T-helper 1 cell treated with Interleukin-12 subunit alpha and Interleukin-12 subunit beta and Interleukin-4 antibody, amounts not matched to agents 30 μg/mL and 1 μg/mL, for 36 hours (primary cell): Measurements from ENCODE around the gene HRH2.

Experiments used
- H3K27ac Mint-ChIP-seq: one replicate; pipeline ENCODE4 v1.8.0; 2021; ENCODE audit warnings: mild to moderate bottlenecking, mixed read lengths
- H3K27me3 Mint-ChIP-seq: one replicate; pipeline ENCODE4 v1.8.0; 2021; ENCODE audit warnings: low read depth, mixed read lengths
- H3K36me3 Mint-ChIP-seq: one replicate; pipeline ENCODE4 v1.8.0; 2021; ENCODE audit warnings: low read depth, mixed read lengths
- H3K4me1 Mint-ChIP-seq: one replicate; pipeline ENCODE4 v1.8.0; 2021; ENCODE audit warnings: low read depth, mixed read lengths
- H3K4me3 Mint-ChIP-seq: one replicate; pipeline ENCODE4 v1.8.0; 2021; ENCODE audit warnings: mild to moderate bottlenecking, moderate library complexity, mixed read lengths
- H3K9me3 Mint-ChIP-seq: one replicate; pipeline ENCODE4 v1.8.0; 2021; ENCODE audit warnings: mixed read lengths

The HRH2 gene

DNA sequence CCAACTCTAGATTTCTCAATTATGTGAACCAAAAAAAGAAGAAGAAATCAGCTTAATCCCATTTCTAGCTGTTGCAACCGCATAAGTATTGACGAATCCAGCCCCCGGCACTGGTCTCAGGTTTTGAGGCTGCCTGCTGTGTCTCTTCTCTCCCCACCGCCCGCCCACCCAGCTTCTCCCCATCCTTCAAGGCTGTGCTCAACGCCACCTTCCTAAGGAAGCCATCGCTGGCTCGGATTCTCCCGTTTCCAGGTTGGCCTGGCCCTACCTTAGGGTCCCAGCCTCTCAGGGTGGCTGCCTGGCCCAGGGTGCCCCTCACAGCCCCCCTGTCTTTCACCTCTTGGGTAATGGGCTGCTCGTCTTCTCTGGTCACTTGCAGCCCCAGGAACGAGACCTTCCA lies 77.8 kb downstream of the HRH2 start:
- H3K4me3 Mint-ChIP-seq: no peak overlapping the region
- H3K36me3 Mint-ChIP-seq: no peaks in the 10 kb centered on the region
- peaks cover 18% of the 10 kb centered on the region for H3K27me3 Mint-ChIP-seq
- no peaks in the 10 kb centered on the region for H3K4me1 Mint-ChIP-seq
- H3K9me3 Mint-ChIP-seq: no peaks in the 10 kb centered on the region
- H3K27ac Mint-ChIP-seq: no peak overlapping the region

DNA sequence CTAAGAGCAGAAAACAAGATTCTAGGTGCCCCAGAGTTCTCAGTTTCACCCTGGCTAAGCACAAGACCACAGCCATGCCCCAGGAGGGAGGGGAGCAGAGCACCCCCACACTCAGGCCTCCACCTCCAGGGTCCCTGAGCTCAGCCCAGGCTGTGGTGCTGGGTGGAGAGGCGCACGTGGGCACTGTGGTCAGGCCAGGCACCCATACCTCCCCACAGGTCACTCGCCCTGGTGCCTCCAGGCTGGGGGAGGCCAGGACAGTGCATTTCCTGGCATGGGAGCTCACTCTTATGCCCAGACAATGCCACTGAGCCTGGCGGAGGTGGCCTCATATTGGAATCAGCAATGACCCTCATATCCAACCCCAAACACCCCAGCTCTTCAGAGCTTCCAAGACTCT lies 78.8 kb downstream of the HRH2 start:
- no peak overlapping the region for H3K27ac Mint-ChIP-seq
- no peak overlapping the region for H3K4me3 Mint-ChIP-seq
- no peaks in the 10 kb centered on the region for H3K36me3 Mint-ChIP-seq
- peaks cover 24% of the 10 kb centered on the region for H3K27me3 Mint-ChIP-seq
- no peaks in the 10 kb centered on the region for H3K9me3 Mint-ChIP-seq
- H3K4me1 Mint-ChIP-seq: no peaks in the 10 kb centered on the region

DNA sequence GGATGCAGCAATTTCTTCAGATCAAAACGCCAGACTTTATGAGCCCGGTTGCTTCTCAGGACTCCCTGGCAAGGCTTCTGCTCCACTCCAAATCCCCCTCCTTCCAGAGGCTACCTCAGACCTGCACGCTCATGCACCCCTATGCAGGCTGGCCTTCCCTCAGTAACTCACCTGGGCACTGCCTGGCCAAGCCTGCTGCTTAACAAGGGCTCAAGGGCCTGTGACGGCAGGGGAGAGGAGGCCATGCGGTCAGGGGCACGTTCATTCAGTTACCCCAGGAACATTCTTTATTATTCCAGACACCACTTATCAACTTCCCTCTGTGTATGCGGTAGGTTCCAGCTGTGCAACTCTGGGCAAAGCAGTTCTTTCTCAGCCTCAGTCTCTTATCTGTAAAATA lies 79.6 kb downstream of the HRH2 start:
- Mint-ChIP-seq H3K4me3 (no peak overlapping the region), H3K9me3 (no peaks in the 10 kb centered on the region), H3K27ac (no peak overlapping the region), H3K27me3 (peaks cover 25% of the 10 kb centered on the region), H3K36me3 (no peaks in the 10 kb centered on the region), H3K4me1 (no peaks in the 10 kb centered on the region)

DNA sequence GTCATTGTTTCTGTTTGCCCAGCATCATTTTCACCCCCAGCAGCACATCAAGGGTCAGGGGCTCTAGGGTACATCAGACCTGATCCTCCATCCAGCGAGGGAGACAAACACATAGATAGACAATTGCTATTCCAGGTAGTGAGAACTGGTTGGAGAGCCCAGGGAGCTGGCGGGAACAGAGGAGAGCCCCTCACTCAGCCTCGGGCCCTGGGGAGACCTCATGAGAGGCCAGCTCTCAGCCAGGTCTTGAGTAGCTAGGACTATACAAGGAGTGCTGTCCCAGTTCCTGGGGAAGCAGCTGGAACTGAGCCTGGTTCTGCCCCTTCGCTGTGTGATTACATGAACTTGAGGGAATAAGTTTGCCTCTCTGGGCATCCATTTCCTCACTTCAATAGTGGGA lies 80.3 kb downstream of the HRH2 start:
- Mint-ChIP-seq H3K36me3 (no peaks in the 10 kb centered on the region), H3K9me3 (no peaks in the 10 kb centered on the region), H3K4me3 (no peak overlapping the region), H3K27me3 (peaks cover 28% of the 10 kb centered on the region), H3K27ac (no peak overlapping the region), H3K4me1 (no peaks in the 10 kb centered on the region)

DNA sequence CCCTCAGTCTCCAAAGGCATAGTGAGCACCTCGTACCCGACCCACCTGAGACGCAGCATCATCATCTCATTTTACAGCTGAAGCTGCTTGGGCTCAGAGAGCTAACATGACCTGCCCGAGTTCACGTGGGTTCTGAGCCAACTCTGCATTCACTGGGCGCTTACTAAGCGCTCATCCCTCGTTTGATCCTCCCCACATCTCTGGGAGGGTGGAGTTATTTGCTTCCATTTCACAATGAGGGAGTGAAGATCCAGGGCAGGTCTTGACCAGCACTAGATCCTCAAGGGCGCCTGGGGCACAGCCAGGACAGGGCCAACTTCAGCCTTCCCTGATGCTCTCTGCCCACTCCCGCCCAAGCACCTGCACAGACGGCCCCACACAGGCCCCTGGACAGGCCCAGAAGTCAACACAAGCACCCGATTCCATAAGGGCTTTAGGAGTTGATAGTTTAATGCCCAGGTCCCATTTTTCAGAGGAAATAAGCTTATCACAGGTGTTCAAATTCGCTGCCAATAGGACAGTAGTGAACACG lies 80.8 kb downstream of the HRH2 start:
- Mint-ChIP-seq H3K9me3 (no peaks in the 10 kb centered on the region), H3K4me1 (no peaks in the 10 kb centered on the region), H3K36me3 (no peaks in the 10 kb centered on the region), H3K27ac (no peak overlapping the region), H3K27me3 (peaks cover 28% of the 10 kb centered on the region), H3K4me3 (no peak overlapping the region)

DNA sequence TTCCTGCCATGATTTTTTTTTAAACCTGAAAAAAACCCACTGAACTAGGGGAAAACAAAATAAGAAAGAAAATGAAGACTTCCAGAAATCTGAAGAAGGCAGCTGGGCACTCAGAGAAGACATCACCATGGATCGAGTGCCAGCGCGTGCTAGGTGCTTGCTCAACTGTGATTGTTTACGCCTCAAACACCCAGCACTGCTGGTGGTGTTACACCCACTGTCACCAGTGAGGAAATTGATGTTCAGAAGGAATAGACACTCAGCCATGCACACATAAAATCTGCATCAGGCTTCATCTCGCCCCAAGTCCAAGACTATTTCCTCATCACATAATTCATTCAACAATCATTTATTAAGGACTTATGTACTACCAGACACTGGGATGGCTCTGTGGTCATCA lies 82.1 kb downstream of the HRH2 start:
- H3K27me3 Mint-ChIP-seq: peaks cover 31% of the 10 kb centered on the region

DNA sequence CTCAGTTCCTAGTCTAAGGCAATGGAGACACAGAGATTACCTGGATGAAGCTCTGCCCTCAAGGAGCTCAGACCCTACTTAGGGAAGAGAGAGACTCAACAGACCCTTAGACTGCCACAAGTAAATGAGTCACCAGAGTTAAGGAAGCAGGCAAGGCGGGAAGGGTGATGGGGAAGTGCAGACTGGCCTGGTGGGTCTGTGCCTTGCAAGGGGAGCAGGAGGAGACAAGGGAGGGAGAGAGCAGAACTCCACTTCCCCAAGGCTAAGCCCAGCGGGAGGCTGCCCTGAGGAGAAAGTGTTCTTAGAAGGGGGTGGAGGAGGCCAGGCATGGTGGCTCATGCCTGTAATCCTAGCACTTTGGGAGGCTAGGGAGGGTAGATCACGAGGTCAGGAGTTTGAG lies 83.7 kb downstream of the HRH2 start:
- no peaks in the 10 kb centered on the region for H3K4me1 Mint-ChIP-seq

More for the DNA sequence above, 82.1 kb downstream of the HRH2 start:
- no peak overlapping the region for H3K27ac Mint-ChIP-seq
- H3K4me1 Mint-ChIP-seq: no peaks in the 10 kb centered on the region
- no peak overlapping the region for H3K4me3 Mint-ChIP-seq
- H3K36me3 Mint-ChIP-seq: no peaks in the 10 kb centered on the region
- no peaks in the 10 kb centered on the region for H3K9me3 Mint-ChIP-seq

DNA sequence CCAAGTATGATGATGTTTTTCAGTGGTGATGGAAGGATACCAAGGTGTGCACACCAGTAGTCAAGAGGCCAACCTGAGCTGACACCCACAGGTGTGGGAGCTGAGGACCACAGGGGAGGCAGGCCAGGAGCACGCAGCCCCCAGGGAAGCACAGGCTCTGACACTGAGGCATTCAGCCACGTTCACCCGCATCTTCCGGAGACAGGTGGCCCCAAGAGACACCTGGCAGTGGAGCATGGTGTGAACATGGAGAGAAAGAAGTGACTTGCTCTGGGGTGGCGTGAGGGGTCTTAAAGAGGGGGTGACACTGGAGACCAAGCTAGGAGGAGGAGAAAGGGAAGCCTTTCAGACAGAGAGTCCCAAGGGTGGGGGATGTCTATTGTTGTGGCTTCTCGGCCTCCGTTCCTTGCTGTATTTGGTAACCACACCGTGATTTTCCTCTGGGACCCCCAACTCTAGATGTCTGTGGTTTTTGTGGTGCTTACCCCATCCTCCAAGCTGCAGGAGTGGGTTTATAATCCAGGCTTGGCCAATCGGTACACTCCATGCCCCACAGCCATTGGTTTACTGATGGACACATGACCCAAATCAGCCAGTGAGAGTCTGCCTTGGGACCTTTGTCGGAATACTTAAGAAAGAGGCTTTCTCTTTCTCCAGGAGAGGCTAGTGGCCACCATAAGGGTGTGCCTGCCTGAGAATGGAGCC lies 84.6 kb downstream of the HRH2 start:
- Mint-ChIP-seq H3K36me3 (no peaks in the 10 kb centered on the region), H3K27me3 (peaks cover 31% of the 10 kb centered on the region), H3K4me1 (peaks cover 4% of the 10 kb centered on the region)

More for the DNA sequence above, 83.7 kb downstream of the HRH2 start:
- H3K27me3 Mint-ChIP-seq: peaks cover 31% of the 10 kb centered on the region
- no peaks in the 10 kb centered on the region for H3K9me3 Mint-ChIP-seq
- no peaks in the 10 kb centered on the region for H3K36me3 Mint-ChIP-seq
- H3K4me3 Mint-ChIP-seq: no peak overlapping the region
- no peak overlapping the region for H3K27ac Mint-ChIP-seq

DNA sequence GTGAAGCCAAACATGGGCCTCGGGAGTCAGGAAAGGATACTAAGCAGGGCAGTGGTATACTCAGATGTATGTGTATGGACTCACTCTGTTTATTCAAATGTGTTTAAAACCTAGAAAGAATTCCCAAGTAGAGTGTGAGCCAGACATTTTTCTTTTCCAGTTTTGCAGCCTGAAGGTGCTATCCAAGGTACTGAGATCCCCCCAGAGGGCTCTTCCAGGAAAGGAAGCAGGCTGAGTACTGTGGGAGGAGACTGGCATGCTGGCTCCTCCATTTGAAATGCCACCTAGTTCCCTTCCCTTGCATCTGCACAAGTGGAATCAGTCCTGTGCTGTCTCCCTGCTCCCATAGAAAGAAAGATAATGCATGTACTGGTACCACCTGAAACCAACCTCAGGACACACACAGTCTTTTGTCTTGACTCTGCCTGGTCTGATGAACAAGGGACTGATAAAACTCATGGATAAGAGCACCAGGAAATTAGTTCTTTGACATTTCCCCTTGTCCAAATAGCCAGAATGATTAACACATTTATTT lies 85.9 kb downstream of the HRH2 start:
- Mint-ChIP-seq H3K27ac (no peak overlapping the region), H3K36me3 (no peaks in the 10 kb centered on the region), H3K4me1 (peaks cover 4% of the 10 kb centered on the region), H3K9me3 (no peaks in the 10 kb centered on the region), H3K4me3 (no peak overlapping the region), H3K27me3 (peaks cover 35% of the 10 kb centered on the region)

More for the DNA sequence above, 84.6 kb downstream of the HRH2 start:
- H3K9me3 Mint-ChIP-seq: no peaks in the 10 kb centered on the region
- H3K4me3 Mint-ChIP-seq: no peak overlapping the region
- H3K27ac Mint-ChIP-seq: no peak overlapping the region

DNA sequence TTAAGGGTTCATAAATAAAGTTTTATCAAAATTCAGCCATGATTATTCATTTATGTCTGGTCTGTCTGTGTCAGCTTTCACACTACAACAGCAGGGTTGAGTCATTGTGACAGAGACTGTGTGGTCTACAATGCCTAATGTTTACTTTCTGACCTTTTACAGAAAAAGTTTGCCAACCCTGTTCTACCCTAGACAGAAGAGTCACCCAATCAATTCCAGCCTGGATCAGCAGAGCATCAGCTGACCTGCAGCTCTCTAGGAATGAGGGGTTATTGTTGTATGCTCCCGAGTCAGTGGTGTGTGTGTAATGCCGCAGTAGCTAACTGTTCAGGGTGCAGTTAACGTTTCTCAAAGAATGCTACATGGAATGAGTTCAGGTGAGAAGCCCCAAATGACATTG lies 87.3 kb downstream of the HRH2 start:
- Mint-ChIP-seq H3K36me3 (no peaks in the 10 kb centered on the region), H3K27ac (no peak overlapping the region), H3K4me1 (peaks cover 4% of the 10 kb centered on the region), H3K9me3 (no peaks in the 10 kb centered on the region), H3K4me3 (no peak overlapping the region), H3K27me3 (peaks cover 33% of the 10 kb centered on the region)

DNA sequence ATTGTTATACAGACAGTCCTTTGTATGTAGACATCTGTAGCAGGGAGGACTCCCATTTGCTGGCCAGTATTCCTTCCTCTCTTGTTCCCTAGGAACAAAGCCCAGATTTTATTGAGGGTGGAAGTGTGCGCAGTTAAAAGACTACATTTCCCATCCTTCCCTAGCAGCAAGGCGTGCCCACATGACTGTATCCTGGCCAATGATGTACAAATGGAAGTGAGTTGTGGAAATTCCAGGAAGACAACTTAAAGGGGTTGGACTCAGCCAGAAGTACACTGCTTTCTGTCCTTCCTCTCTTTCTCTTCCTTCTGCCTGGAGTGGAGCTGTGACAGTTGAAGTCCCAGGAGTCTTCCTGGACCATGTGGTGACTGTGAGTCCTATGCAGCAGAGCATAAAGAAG lies 89.0 kb downstream of the HRH2 start:
- Mint-ChIP-seq H3K36me3 (no peaks in the 10 kb centered on the region), H3K27ac (no peak overlapping the region), H3K4me1 (peaks cover 4% of the 10 kb centered on the region), H3K9me3 (no peaks in the 10 kb centered on the region), H3K27me3 (peaks cover 24% of the 10 kb centered on the region), H3K4me3 (no peak overlapping the region)

DNA sequence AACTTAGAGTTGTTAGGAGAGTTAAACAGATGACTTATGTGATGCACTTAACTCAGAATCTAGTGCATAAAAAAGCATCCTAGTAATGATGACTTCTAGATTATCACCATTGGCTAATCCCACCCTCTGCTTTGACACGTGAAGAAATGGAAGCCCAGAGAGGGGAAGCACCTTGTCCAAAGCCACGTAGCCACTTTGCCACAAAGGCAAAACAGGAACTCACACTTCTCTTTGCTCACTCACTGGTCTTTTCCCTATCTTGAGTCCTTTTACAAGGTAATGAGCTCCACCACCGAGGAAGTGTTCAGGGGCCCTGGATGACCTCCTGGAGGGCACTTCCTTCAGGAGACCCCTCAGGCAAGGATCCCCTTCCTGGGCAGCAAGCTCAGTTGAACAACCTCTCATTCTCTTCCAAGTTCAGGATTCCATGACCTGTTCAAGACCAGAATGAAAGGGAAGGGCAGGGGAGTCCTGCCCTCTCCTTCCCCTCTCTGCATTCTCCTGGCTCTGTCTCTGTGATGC lies 89.7 kb downstream of the HRH2 start:
- Mint-ChIP-seq H3K27ac (no peak overlapping the region), H3K27me3 (peaks cover 28% of the 10 kb centered on the region), H3K4me1 (peaks cover 4% of the 10 kb centered on the region), H3K4me3 (no peak overlapping the region), H3K9me3 (no peaks in the 10 kb centered on the region), H3K36me3 (no peaks in the 10 kb centered on the region)

DNA sequence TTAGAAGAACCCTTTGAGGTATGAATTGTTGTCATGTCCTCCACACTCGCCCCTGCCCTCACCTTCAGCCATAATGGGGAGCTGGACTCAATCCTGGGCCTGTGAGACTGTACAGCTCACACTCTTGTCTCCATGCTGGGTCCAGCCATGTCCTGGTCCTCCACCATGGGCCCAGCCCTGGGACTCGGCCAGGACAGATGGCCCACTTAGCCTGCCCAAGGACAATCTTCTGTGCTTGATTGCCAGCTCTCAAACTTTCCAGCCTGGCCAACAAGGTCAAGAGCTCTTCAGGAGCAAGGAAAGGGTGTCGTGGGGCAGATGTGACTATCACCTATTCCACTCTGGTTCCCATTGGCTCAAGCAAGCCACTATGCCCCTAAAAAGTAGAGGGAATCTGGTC lies 90.8 kb downstream of the HRH2 start:
- Mint-ChIP-seq H3K4me1 (peaks cover 4% of the 10 kb centered on the region), H3K9me3 (no peaks in the 10 kb centered on the region), H3K27ac (no peak overlapping the region), H3K4me3 (no peak overlapping the region), H3K27me3 (peaks cover 26% of the 10 kb centered on the region), H3K36me3 (no peaks in the 10 kb centered on the region)

DNA sequence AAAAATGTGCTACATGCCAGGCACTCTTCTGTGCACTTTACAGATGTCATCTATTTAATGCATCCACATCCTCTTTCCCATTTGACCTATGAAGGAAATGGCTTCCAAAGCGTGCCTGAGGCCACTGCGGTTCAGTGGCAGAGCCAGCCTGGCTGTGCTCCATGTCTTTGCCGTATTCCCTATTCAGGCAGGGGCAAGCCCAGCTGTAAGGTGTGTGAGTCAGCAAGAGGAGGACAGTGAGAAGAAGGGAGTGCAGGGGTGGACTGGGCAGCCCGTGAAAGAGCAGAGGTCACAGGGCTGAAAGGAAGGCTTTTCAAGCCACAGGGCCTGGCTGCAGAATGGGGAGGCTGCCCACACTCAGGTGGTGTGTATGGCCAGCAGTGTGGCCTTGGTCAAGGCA lies 91.7 kb downstream of the HRH2 start:
- no peaks in the 10 kb centered on the region for H3K9me3 Mint-ChIP-seq
- H3K27ac Mint-ChIP-seq: no peak overlapping the region
- H3K4me1 Mint-ChIP-seq: peaks cover 4% of the 10 kb centered on the region
- no peak overlapping the region for H3K4me3 Mint-ChIP-seq
- H3K27me3 Mint-ChIP-seq: peaks cover 23% of the 10 kb centered on the region
- H3K36me3 Mint-ChIP-seq: no peaks in the 10 kb centered on the region

DNA sequence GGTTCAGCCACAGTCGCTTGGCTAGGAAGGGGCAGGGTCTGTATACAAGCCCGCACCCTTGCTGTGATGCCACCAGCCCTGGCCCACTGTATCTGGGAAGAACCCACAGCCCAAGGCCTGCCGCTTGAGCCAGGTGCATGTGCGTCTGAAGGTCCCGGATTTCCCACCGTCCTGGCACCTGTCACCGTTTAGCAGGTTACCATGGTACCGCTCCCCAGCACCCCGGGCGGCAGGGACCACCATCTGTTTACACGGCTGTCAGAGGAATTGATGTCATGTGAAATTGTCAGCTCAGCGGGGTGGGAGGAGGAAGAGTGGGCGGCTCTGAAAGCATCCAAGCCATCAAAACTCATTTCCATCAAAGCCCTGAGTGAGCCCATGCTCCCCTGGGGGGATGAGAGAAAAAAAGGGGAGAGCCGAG lies 92.7 kb downstream of the HRH2 start:
- H3K27ac Mint-ChIP-seq: no peak overlapping the region
- peaks cover 4% of the 10 kb centered on the region for H3K4me1 Mint-ChIP-seq
- no peak overlapping the region for H3K4me3 Mint-ChIP-seq
- H3K27me3 Mint-ChIP-seq: peaks cover 29% of the 10 kb centered on the region
- H3K9me3 Mint-ChIP-seq: peaks cover 4% of the 10 kb centered on the region
- no peaks in the 10 kb centered on the region for H3K36me3 Mint-ChIP-seq
